ENCODE results near the gene LPAR3. TPM values are rescaled to one million over a fixed set of nuclear protein-coding genes. Genes with fewer than 3 reads are reported as not detected.

LPAR3 gene
- total RNA-seq, 4 donors from 2014 or later, result 3.5 to 10.9 (median 4.1) TPM; not detected in 1

DNA sequence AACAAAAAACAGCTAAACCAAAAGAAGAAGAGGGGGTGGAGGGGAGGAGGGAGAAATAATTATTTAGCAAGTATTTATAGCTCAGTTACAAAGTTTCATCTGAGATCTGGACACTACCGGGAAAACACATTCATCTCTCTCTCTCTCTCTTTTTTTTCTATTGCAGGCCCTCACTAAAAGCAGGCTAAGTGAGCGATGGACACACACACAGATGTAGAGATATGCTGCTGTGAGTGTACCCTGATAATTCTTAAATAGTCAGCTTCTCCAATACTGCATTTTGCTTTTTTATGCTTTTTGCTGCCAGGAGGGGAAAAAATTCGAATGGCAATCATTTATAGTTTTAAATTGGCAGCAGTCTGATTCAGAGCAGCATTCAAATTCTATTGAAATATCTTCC is 65.0 kb downstream of the LPAR3 start:
- no peak for DNase-seq
- H3K9me3 ChIP-seq, result no peaks in the 10 kb centered on the region
- H3K36me3 ChIP-seq, result no peaks in the 10 kb centered on the region
- no peaks in the 10 kb centered on the region for H3K4me1 ChIP-seq
- no peaks in the 10 kb centered on the region for H3K27me3 ChIP-seq
- 65 to 77% methylated on average over 3 of the region's 3 CpGs for WGBS, 2 donors (ENCODE audit: low coverage in 1 of 2)
- intact Hi-C loops (cut with DNase I; ENCODE audit: low total_unique reads), result no loop called here
- H3K4me3 ChIP-seq, result no peak overlapping the region
- H3K27ac ChIP-seq, result no peak overlapping the region
- no peak for TF ChIP-seq EP300 (IDR thresholded peaks at IDR 0.05; ENCODE audit: low read depth)
- no peak for TF ChIP-seq POLR2A (IDR thresholded peaks at IDR 0.05)
- no peak for TF ChIP-seq POLR2AphosphoS5 (IDR thresholded peaks at IDR 0.05)
- TF ChIP-seq, protein P1, sequence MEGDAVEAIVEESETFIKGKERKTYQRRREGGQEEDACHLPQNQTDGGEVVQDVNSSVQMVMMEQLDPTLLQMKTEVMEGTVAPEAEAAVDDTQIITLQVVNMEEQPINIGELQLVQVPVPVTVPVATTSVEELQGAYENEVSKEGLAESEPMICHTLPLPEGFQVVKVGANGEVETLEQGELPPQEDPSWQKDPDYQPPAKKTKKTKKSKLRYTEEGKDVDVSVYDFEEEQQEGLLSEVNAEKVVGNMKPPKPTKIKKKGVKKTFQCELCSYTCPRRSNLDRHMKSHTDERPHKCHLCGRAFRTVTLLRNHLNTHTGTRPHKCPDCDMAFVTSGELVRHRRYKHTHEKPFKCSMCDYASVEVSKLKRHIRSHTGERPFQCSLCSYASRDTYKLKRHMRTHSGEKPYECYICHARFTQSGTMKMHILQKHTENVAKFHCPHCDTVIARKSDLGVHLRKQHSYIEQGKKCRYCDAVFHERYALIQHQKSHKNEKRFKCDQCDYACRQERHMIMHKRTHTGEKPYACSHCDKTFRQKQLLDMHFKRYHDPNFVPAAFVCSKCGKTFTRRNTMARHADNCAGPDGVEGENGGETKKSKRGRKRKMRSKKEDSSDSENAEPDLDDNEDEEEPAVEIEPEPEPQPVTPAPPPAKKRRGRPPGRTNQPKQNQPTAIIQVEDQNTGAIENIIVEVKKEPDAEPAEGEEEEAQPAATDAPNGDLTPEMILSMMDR (IDR thresholded peaks at IDR 0.05), result no peak
- in situ Hi-C loops (cut with MboI; ENCODE audit: low pct_ligation_motif_present in 1 of 4, low pct_unique_long_range_greater_than_20kb in 1 of 4, low sequenced_read_pairs in 3 of 4), result no loop called here

DNA sequence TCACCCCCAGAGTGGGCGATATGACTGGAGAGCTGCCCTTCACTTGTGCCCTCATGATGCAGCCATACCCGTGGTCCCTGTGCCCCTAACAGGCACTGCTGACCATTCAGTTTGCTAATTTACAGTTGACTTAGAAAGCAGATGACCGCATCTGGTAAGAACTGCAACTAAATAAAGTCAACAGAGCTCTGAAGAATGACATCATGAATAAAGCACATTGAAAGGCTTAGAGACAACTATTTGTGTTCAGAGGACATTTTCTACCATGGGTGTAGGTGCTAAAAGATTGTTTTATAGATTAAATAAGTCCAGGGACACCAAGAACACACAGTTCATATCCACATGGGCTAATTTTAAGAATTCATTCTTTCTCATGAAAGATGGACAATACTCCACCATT is 65.5 kb downstream of the LPAR3 start:
- 61 to 81% methylated on average over 3 of the region's 3 CpGs for WGBS, 2 donors (ENCODE audit: low coverage in 1 of 2)
- H3K36me3 ChIP-seq, result no peaks in the 10 kb centered on the region
- H3K9me3 ChIP-seq, result no peaks in the 10 kb centered on the region
- H3K4me1 ChIP-seq, result no peaks in the 10 kb centered on the region
- H3K27ac ChIP-seq, result no peak overlapping the region
- TF ChIP-seq POLR2AphosphoS5 (IDR thresholded peaks at IDR 0.05) (no peak), EP300 (IDR thresholded peaks at IDR 0.05; ENCODE audit: low read depth) (no peak)
- TF ChIP-seq, protein P1 (IDR thresholded peaks at IDR 0.05), result no peak
- DNase-seq, result no peak
- H3K27me3 ChIP-seq, result no peaks in the 10 kb centered on the region
- in situ Hi-C loops (cut with MboI; ENCODE audit: low pct_ligation_motif_present in 1 of 4, low pct_unique_long_range_greater_than_20kb in 1 of 4, low sequenced_read_pairs in 3 of 4), result no loop called here
- intact Hi-C loops (cut with DNase I; ENCODE audit: low total_unique reads), result no loop called here
- no peak overlapping the region for H3K4me3 ChIP-seq

DNA sequence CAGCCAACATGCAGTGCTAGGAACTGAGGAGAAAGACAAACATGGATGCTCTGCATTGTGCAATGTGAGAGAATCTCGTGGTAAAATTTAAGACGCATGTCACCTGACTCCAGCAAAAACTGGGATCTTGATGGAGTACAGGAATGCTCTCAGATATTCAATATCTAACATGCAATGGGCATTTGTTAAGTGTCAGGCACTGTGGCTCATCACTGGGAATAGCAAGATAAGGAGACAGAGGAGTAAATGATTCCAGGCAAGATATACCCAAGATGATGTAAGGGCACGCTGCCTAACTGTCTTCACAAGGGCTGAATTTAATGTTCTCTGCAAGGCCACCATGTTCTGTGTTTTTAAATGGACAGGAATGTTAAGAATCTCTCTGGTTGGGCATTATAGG is 67.8 kb downstream of the LPAR3 start:
- H3K4me3 ChIP-seq, result no peak overlapping the region
- TF ChIP-seq POLR2AphosphoS5 (IDR thresholded peaks at IDR 0.05) (no peak), EP300 (IDR thresholded peaks at IDR 0.05; ENCODE audit: low read depth) (no peak), POLR2A (IDR thresholded peaks at IDR 0.05) (no peak)
- TF ChIP-seq, protein P1 (IDR thresholded peaks at IDR 0.05), result no peak
- H3K4me1 ChIP-seq, result no peaks in the 10 kb centered on the region
- no peaks in the 10 kb centered on the region for H3K27me3 ChIP-seq
- H3K9me3 ChIP-seq, result no peaks in the 10 kb centered on the region
- H3K27ac ChIP-seq, result no peak overlapping the region
- DNase-seq, result no peak
- H3K36me3 ChIP-seq, result no peaks in the 10 kb centered on the region
- in situ Hi-C loops (cut with MboI; ENCODE audit: low pct_ligation_motif_present in 1 of 4, low pct_unique_long_range_greater_than_20kb in 1 of 4, low sequenced_read_pairs in 3 of 4), result no loop called here
- intact Hi-C loops (cut with DNase I; ENCODE audit: low total_unique reads), result no loop called here
- WGBS, 2 donors (ENCODE audit: low coverage in 1 of 2), result 79 to 86% methylated on average over 1 to 3 of the region's 3 CpGs

DNA sequence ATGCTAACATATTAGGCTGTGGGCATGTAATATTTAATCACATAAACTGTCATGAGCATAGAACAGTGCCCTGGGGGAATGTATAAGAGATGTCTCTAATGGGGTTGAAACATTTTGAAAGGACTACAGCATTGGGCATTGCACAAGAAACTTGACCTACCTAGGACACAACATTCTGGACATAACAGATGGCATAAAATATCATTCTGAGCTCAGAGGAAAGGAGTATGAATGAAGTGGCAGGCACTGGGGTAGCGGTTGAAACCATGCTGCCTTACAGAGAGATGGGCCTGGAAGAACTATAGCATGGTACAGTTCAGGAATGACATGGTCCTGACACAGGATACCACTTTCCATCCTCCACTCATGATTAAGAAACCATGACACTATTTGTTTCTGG is 69.0 kb downstream of the LPAR3 start:
- Histone ChIP-seq H3K4me3 (no peak overlapping the region), H3K9me3 (no peaks in the 10 kb centered on the region), H3K36me3 (no peaks in the 10 kb centered on the region), H3K27me3 (no peaks in the 10 kb centered on the region), H3K4me1 (no peaks in the 10 kb centered on the region), H3K27ac (no peak overlapping the region)
- DNase-seq, result no peak
- WGBS, 2 donors (ENCODE audit: low coverage in 1 of 2), result 94 to 100% methylated on average over 1 of the region's 1 CpG
- TF ChIP-seq, protein P1 (IDR thresholded peaks at IDR 0.05), result no peak
- TF ChIP-seq POLR2AphosphoS5 (IDR thresholded peaks at IDR 0.05) (no peak), EP300 (IDR thresholded peaks at IDR 0.05; ENCODE audit: low read depth) (no peak), POLR2A (IDR thresholded peaks at IDR 0.05) (no peak)
- in situ Hi-C loops (cut with MboI; ENCODE audit: low pct_ligation_motif_present in 1 of 4, low pct_unique_long_range_greater_than_20kb in 1 of 4, low sequenced_read_pairs in 3 of 4) (no loop called here), intact Hi-C loops (cut with DNase I; ENCODE audit: low total_unique reads) (no loop called here)

Measured in transverse colon (tissue), 4 donors.